HCT116 (cell line): Measurements from ENCODE around the gene GXYLT2.

Source experiments
- CTCF ChIP-seq, 3 experiments: fragments of 200-600 bp in 1 of 3; sonication (generic) in 1 of 3; IDR thresholded peaks in 2 of 3; conservative IDR thresholded peaks in 1 of 3; 2 replicates each; pipeline ENCODE4 v1.5.1; 2012 to 2017; ENCODE audit warnings: low read depth in 2 of 3, low read length in 2 of 3, antibody characterized with exemption in 1 of 3, borderline replicate concordance in 1 of 3, control low read depth in 1 of 3, mild to moderate bottlenecking in 1 of 3, mixed read lengths in 1 of 3, mixed run types in 1 of 3, moderate library complexity in 1 of 3; ENCODE audit not compliant: insufficient read depth in 1 of 3
- MAX ChIP-seq: IDR thresholded peaks from 2 replicates; pipeline ENCODE4 v1.6.1; 2012

DNA sequence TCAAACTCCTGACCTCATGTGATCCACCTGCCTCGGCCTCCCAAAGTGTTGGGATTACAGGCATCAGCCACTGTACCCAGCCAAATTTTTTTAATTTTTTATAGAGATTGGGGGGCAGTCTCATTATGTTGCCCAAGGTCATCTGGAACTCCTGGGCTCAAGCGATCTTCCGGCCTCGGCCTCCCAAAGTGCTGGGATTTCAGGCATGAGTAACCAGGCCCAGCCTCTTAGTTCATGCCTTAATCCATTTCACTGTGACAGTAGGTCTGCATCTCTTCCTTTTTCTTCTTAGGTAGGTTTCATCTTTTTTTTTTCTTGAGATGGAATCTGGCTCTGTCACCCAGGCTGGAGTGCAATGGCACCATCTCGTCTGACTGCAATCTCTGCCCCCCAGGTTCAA is 71.5 kb downstream of the GXYLT2 start:
- TF ChIP-seq CTCF (IDR thresholded peaks at IDR 0.05 in 2 of 3, conservative IDR thresholded peaks at IDR 0.05 in 1 of 3; ENCODE audit: borderline replicate concordance in 1 of 3, insufficient read depth in 1 of 3, low read depth in 2 of 3, low read length in 2 of 3) (no peak), MAX (no peak)
